ENCODE data around the gene MRPL30.
"Not testable (repeated sequence)": the region's sequence is repeated elsewhere in the genome, so short reads cannot be mapped to it uniquely, and the experiment has no call there.

The MRPL30 gene

GRCh38 chr2:99180755-99181623 lies at the start of gene MRPL30, which contains the start of gene MITD1:
Gene MRPL30 (plus strand): TSS chr2:99181184. CDS start chr2:99186204, 5,020 bp downstream.
Gene MITD1 (minus strand): TSS chr2:99181058. CDS start chr2:99180981, 77 bp downstream.
- Histone ChIP-seq H3K36me3 (ENCODE audit: control insufficient read depth, insufficient read depth, low read length) (0 out of 2 replicates have a peak, but pooled peaks cover under 1% of the 10 kb centered on the region), H3K27ac (ENCODE audit: low read depth, low read length) (peak within 1 kb of the TSS; percentile 93), H3K9me3 (ENCODE audit: control insufficient read depth, insufficient read depth, low read length) (no peaks in the 10 kb centered on the region), H3K27me3 (ENCODE audit: control insufficient read depth, insufficient read depth, low read length) (no peaks in the 10 kb centered on the region), H3K4me1 (ENCODE audit: control insufficient read depth, insufficient read depth, low read length) (0 out of 2 replicates have a peak, but pooled peaks cover 3% of the 10 kb centered on the region), H3K4me3 (ENCODE audit: low read depth, low read length) (peak within 1 kb of the TSS; percentile 99), H3K9ac (ENCODE audit: low read depth, low read length) (peak within 1 kb of the TSS; percentile 96)

- not testable (repeated sequence) for H3K9ac ChIP-seq (ENCODE audit: low read depth, low read length); H3K36me3 ChIP-seq (ENCODE audit: control insufficient read depth, insufficient read depth, low read length)
These were observed 45.9 kb upstream of the MRPL30 start for GRCh38 chr2:99135044-99135556.

DNA sequence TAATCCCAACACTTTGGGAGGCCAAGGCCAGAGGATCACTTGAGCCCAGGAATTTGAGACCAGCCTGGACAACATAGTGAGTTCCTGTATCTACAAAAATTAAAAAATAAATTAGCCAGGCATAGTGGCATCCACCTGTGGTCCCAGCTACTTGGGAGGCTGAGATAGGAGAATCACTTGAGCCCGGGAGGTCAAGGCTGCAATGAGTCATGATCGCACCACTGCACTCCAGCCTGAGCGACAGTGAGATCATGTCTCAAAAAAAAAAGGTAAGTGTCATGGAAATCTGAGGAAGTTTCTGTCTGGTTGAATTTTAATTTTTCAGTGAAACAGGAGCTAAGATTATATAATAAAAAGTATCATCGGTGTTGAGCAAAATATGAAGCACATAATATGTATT lies 42.0 kb upstream of the MRPL30 start:
- Histone ChIP-seq H3K9me3 (ENCODE audit: control insufficient read depth, insufficient read depth, low read length) (peaks cover 24% of the 10 kb centered on the region), H3K9ac (ENCODE audit: low read depth, low read length) (no peak overlapping the region), H3K27ac (ENCODE audit: low read depth, low read length) (no peak overlapping the region), H3K36me3 (ENCODE audit: control insufficient read depth, insufficient read depth, low read length) (no peaks in the 10 kb centered on the region), H3K4me3 (ENCODE audit: low read depth, low read length) (no peak overlapping the region), H3K4me1 (ENCODE audit: control insufficient read depth, insufficient read depth, low read length) (0 out of 2 replicates have a peak, but pooled peaks cover 4% of the 10 kb centered on the region), H3K27me3 (ENCODE audit: control insufficient read depth, insufficient read depth, low read length) (no peaks in the 10 kb centered on the region; the same call in 1 of the 2 replicates)

More at GRCh38 chr2:99135044-99135556, 45.9 kb upstream of the MRPL30 start:
- not testable (repeated sequence) for H3K4me1 ChIP-seq (ENCODE audit: control insufficient read depth, insufficient read depth, low read length); H3K27me3 ChIP-seq (ENCODE audit: control insufficient read depth, insufficient read depth, low read length); H3K4me3 ChIP-seq (ENCODE audit: low read depth, low read length); H3K27ac ChIP-seq (ENCODE audit: low read depth, low read length)
- peaks cover 34% of the 10 kb centered on the region for H3K9me3 ChIP-seq (ENCODE audit: control insufficient read depth, insufficient read depth, low read length)

GRCh38 chr2:99140056-99140859 lies 40.7 kb upstream of the MRPL30 start:
- peak overlapping the region; percentile 83 for H3K4me3 ChIP-seq (ENCODE audit: low read depth, low read length)
- peak overlapping the region; percentile 48 for H3K9ac ChIP-seq (ENCODE audit: low read depth, low read length)
- peak overlapping the region; percentile 92 for H3K27ac ChIP-seq (ENCODE audit: low read depth, low read length)
- no peaks in the 10 kb centered on the region for H3K36me3 ChIP-seq (ENCODE audit: control insufficient read depth, insufficient read depth, low read length)
- H3K27me3 ChIP-seq (ENCODE audit: control insufficient read depth, insufficient read depth, low read length): no peaks in the 10 kb centered on the region; the same call in 1 of the 2 replicates
- H3K9me3 ChIP-seq (ENCODE audit: control insufficient read depth, insufficient read depth, low read length): peaks cover 13% of the 10 kb centered on the region; the same call in 1 of the 2 replicates
- H3K4me1 ChIP-seq (ENCODE audit: control insufficient read depth, insufficient read depth, low read length): 0 out of 2 replicates have a peak, but pooled peaks cover 4% of the 10 kb centered on the region

DNA sequence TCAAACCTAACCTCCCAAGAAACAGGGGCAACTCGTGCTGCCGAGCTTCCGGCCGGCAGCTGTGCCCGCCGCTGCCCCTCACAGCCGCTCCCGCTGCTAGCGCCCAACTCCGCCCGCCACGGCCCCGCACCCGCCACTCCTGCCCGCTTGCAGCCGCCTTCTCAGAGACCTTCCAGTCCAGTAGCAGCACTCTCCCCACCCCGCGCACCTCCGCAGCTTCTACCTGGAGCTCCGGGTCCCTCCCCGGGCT lies 40.2 kb upstream of the MRPL30 start:
- peak overlapping the region; percentile 48 for H3K9ac ChIP-seq (ENCODE audit: low read depth, low read length)
- H3K36me3 ChIP-seq (ENCODE audit: control insufficient read depth, insufficient read depth, low read length): no peaks in the 10 kb centered on the region
- peak overlapping the region; percentile 92 for H3K27ac ChIP-seq (ENCODE audit: low read depth, low read length)
- peaks cover 9% of the 10 kb centered on the region; the same call in 1 of the 2 replicates for H3K9me3 ChIP-seq (ENCODE audit: control insufficient read depth, insufficient read depth, low read length)
- 0 out of 2 replicates have a peak, but pooled peaks cover 4% of the 10 kb centered on the region for H3K4me1 ChIP-seq (ENCODE audit: control insufficient read depth, insufficient read depth, low read length)
- H3K4me3 ChIP-seq (ENCODE audit: low read depth, low read length): peak overlapping the region; percentile 83
- H3K27me3 ChIP-seq (ENCODE audit: control insufficient read depth, insufficient read depth, low read length): no peaks in the 10 kb centered on the region; the same call in 1 of the 2 replicates

DNA sequence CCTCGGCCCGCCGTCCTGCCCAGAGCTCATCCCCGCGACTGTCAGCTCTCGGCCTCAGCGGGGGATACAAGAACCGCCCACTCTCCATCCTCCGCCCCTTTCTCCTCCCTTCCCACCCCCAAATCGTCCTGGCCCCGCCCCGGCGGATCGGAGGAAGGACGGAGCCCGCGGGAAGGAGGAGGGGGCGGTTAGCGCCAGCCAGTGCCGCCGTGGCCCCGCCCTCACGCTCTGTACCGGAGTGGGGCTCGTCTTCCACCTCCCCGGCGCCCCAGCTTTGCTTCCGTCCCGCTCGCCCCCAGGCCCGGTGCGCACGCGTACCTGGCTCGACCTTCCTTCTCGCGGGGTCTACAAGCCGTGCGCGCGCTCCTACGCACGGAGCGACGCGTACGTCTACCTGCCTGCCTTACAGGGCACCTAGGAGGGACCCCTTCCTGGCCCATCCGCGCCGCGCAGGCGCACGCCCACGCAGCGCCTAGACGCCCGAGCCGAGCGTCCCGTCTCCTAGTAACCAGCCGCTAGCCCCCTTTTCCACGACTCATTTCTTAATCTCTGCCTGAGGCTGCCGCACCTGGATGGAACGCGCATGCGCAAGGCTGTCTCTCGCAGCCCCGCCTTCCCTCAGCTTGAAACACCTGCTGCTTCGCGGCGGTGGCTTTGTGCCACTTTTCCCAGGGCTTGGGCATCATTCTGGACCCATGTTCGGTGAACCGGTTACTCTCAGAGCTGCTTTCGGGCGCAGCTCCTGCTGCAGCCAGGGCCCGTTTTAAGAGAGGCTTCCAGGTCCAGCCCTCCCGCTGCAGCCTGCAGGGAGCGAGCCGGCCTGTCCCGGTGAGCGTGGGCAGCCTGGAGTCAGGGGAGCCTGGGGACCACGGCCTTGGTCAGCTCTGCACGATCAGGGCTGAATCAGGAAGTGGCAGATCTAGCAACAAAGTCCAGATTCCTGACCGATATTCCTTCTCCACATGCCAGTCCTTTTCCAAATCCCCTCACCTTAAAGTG lies 39.6 kb upstream of the MRPL30 start, which contains the start of gene C2orf15:
Gene C2orf15 (plus strand): TSS at position 598 of the 999 bp plus-strand sequence. CDS start 8,852 bp downstream, outside the sequence.
- H3K9ac ChIP-seq (ENCODE audit: low read depth, low read length): peak within 1 kb of the TSS; percentile 58
- peak within 1 kb of the TSS; percentile 92 for H3K27ac ChIP-seq (ENCODE audit: low read depth, low read length)
- no peaks in the 10 kb centered on the region for H3K36me3 ChIP-seq (ENCODE audit: control insufficient read depth, insufficient read depth, low read length)
- peaks cover 9% of the 10 kb centered on the region; the same call in 1 of the 2 replicates for H3K9me3 ChIP-seq (ENCODE audit: control insufficient read depth, insufficient read depth, low read length)
- H3K27me3 ChIP-seq (ENCODE audit: control insufficient read depth, insufficient read depth, low read length): no peaks in the 10 kb centered on the region; the same call in 1 of the 2 replicates
- 0 out of 2 replicates have a peak, but pooled peaks cover 4% of the 10 kb centered on the region for H3K4me1 ChIP-seq (ENCODE audit: control insufficient read depth, insufficient read depth, low read length)
- peak within 1 kb of the TSS; percentile 83 for H3K4me3 ChIP-seq (ENCODE audit: low read depth, low read length)

DNA sequence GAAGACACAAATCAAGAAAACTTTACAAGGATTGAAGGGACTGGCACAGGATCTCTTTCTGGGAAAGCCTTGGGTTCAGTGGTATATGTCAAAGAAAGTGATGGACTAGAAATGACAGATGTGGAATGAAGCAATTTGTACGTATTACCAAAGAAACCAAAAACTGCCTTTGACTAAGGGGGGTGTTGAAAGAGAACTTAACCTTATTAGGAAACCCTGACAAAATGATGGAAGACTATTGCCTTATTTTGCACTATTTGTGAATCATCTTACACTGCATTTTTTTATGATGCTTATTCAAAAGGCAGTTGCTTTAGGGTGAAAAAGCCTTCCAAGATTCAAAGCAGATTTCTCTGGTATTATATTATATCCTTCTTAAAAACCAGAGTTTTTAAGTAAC lies 30.3 kb upstream of the MRPL30 start:
- Histone ChIP-seq H3K9ac (ENCODE audit: low read depth, low read length) (no peak overlapping the region), H3K27me3 (ENCODE audit: control insufficient read depth, insufficient read depth, low read length) (no peaks in the 10 kb centered on the region), H3K9me3 (ENCODE audit: control insufficient read depth, insufficient read depth, low read length) (no peaks in the 10 kb centered on the region), H3K4me3 (ENCODE audit: low read depth, low read length) (no peak overlapping the region), H3K36me3 (ENCODE audit: control insufficient read depth, insufficient read depth, low read length) (no peaks in the 10 kb centered on the region), H3K27ac (ENCODE audit: low read depth, low read length) (no peak overlapping the region), H3K4me1 (ENCODE audit: control insufficient read depth, insufficient read depth, low read length) (peaks cover 1% of the 10 kb centered on the region)

- Histone ChIP-seq H3K36me3 (ENCODE audit: control insufficient read depth, insufficient read depth, low read length) (peaks cover 8% of the 10 kb centered on the region), H3K9ac (ENCODE audit: low read depth, low read length) (no peak overlapping the region), H3K9me3 (ENCODE audit: control insufficient read depth, insufficient read depth, low read length) (no peaks in the 10 kb centered on the region), H3K4me1 (ENCODE audit: control insufficient read depth, insufficient read depth, low read length) (peaks cover 5% of the 10 kb centered on the region), H3K4me3 (ENCODE audit: low read depth, low read length) (no peak overlapping the region), H3K27me3 (ENCODE audit: control insufficient read depth, insufficient read depth, low read length) (no peaks in the 10 kb centered on the region), H3K27ac (ENCODE audit: low read depth, low read length) (no peak overlapping the region)
These were observed 28.6 kb upstream of the MRPL30 start for GRCh38 chr2:99152199-99152895.

- peak overlapping the region; percentile 90 for H3K9ac ChIP-seq (ENCODE audit: low read depth, low read length)
- H3K4me1 ChIP-seq (ENCODE audit: control insufficient read depth, insufficient read depth, low read length): peaks cover 5% of the 10 kb centered on the region
- H3K27me3 ChIP-seq (ENCODE audit: control insufficient read depth, insufficient read depth, low read length): no peaks in the 10 kb centered on the region
- no peaks in the 10 kb centered on the region for H3K9me3 ChIP-seq (ENCODE audit: control insufficient read depth, insufficient read depth, low read length)
- H3K27ac ChIP-seq (ENCODE audit: low read depth, low read length): no peak overlapping the region
- peaks cover 16% of the 10 kb centered on the region for H3K36me3 ChIP-seq (ENCODE audit: control insufficient read depth, insufficient read depth, low read length)
- H3K4me3 ChIP-seq (ENCODE audit: low read depth, low read length): peak overlapping the region; percentile 93
These were observed 26.9 kb upstream of the MRPL30 start for GRCh38 chr2:99153921-99154604.
